NCI-H2196 treated with DMSO at 0.1 percent for 48 hours (cell line): ENCODE data around the gene HID1.

Experiments used
- DNase-seq: peaks from one replicate; lab custom pipeline; 2025; ENCODE audit not compliant: unreplicated experiment; lab: John Stamatoyannopoulos, UW

Gene HID1

GRCh38 chr17:74951680-74952421 lies 20.7 kb downstream of the HID1 start:
- no peak for DNase-seq

- no peak for DNase-seq
These were observed 21.5 kb downstream of the HID1 start for GRCh38 chr17:74951065-74951464.

GRCh38 chr17:74950207-74950606 lies 22.4 kb downstream of the HID1 start:
- peak; percentile 51 for DNase-seq

- DNase-seq = peak; percentile 42
These were observed 23.0 kb downstream of the HID1 start for GRCh38 chr17:74949455-74950115.

GRCh38 chr17:74947041-74947754 lies 25.4 kb downstream of the HID1 start:
- DNase-seq = no peak

GRCh38 chr17:74946641-74947040 lies 25.9 kb downstream of the HID1 start:
- DNase-seq = no peak

- DNase-seq = no peak
These were observed 27.0 kb downstream of the HID1 start for GRCh38 chr17:74945543-74945942.

GRCh38 chr17:74943808-74944522 lies 28.6 kb downstream of the HID1 start:
- no peak for DNase-seq

- no peak for DNase-seq
These were observed 31.3 kb downstream of the HID1 start for GRCh38 chr17:74941128-74941725.

- no peak for DNase-seq
These were observed 33.0 kb downstream of the HID1 start for GRCh38 chr17:74939534-74939933.

GRCh38 chr17:74938194-74938950 lies 34.2 kb downstream of the HID1 start:
- DNase-seq = no peak

GRCh38 chr17:74937064-74938051 lies 35.2 kb downstream of the HID1 start:
- DNase-seq = no peak

- no peak for DNase-seq
These were observed 36.1 kb downstream of the HID1 start for GRCh38 chr17:74936470-74936799.

GRCh38 chr17:74935585-74936469 lies 36.7 kb downstream of the HID1 start, which contains the start of gene OTOP3:
Gene OTOP3 (plus strand): TSS chr17:74935898. CDS start chr17:74935922, 24 bp downstream.
- no peak for DNase-seq

- no peak for DNase-seq
These were observed 37.5 kb downstream of the HID1 start for GRCh38 chr17:74935048-74935447.

- no peak for DNase-seq
These were observed 42.0 kb downstream of the HID1 start for GRCh38 chr17:74930535-74931036.

- no peak for DNase-seq
These were observed 43.8 kb downstream of the HID1 start for GRCh38 chr17:74928786-74929185.

- no peak for DNase-seq
These were observed 47.3 kb downstream of the HID1 start for GRCh38 chr17:74925242-74925641.
